IMR-90 (cell line): Measurements from ENCODE around the gene RBBP8NL.

Source experiments
- MAFK ChIP-seq: IDR thresholded peaks from 2 replicates; pipeline ENCODE4 v1.6.1; 2012; ENCODE audit warnings: low read depth, low read length, improper control_type of control experiment
- MAZ ChIP-seq: IDR thresholded peaks from 2 replicates; pipeline ENCODE4 v1.6.1; 2012; ENCODE audit warnings: low read depth, mild to moderate bottlenecking, low read length, improper control_type of control experiment, moderate library complexity, borderline replicate concordance
- POLR2A ChIP-seq: IDR thresholded peaks from 2 replicates; pipeline ENCODE4 v1.6.1; 2012; ENCODE audit warnings: mild to moderate bottlenecking, low read depth, low read length
- RAD21 ChIP-seq: IDR thresholded peaks from 2 replicates; pipeline ENCODE4 v1.6.1; 2012; ENCODE audit warnings: low read length, improper control_type of control experiment
- RFX5 ChIP-seq: IDR thresholded peaks from 2 replicates; pipeline ENCODE4 v1.8.0; 2012; ENCODE audit warnings: low read depth, mild to moderate bottlenecking, low read length, moderate library complexity
- TF ChIP-seq, protein P1 (sequence below): fragments of 150-350 bp; IDR thresholded peaks from 2 replicates; pipeline ENCODE4 v1.6.1; 2017; ENCODE audit warnings: mild to moderate bottlenecking, antibody characterized with exemption, low read length, low read depth
- TF ChIP-seq, protein P2 (sequence below): conservative IDR thresholded peaks from 2 replicates; pipeline ENCODE4 v1.5.1; 2012; ENCODE audit warnings: mild to moderate bottlenecking, low read depth, low read length, improper control_type of control experiment

DNA sequence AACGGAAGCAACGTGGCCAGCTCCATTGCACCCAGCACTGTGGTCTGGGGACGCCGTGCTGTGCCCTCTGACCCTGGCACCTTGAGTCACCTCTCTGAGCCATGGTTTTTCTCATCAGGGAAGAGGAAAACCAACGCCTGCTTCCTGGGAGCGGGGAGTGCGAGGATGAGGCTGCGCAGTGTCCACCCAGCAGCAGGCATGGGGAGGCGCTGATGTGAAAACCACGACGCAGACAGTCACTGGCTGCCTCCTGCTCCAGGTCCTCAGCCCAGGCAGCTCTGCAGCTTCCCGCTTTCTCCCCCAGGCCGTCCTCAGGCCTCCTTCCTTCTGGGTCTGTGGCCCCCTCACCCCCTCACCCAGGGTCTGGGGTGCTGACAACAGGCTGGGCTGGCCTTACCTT is 34.5 kb upstream of the RBBP8NL start:
- TF ChIP-seq RFX5 (no peak), MAFK (no peak), POLR2A (no peak), RAD21 (no peak), MAZ (no peak)
- TF ChIP-seq, protein P1, sequence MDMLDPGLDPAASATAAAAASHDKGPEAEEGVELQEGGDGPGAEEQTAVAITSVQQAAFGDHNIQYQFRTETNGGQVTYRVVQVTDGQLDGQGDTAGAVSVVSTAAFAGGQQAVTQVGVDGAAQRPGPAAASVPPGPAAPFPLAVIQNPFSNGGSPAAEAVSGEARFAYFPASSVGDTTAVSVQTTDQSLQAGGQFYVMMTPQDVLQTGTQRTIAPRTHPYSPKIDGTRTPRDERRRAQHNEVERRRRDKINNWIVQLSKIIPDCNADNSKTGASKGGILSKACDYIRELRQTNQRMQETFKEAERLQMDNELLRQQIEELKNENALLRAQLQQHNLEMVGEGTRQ: no peak
- TF ChIP-seq, protein P2, sequence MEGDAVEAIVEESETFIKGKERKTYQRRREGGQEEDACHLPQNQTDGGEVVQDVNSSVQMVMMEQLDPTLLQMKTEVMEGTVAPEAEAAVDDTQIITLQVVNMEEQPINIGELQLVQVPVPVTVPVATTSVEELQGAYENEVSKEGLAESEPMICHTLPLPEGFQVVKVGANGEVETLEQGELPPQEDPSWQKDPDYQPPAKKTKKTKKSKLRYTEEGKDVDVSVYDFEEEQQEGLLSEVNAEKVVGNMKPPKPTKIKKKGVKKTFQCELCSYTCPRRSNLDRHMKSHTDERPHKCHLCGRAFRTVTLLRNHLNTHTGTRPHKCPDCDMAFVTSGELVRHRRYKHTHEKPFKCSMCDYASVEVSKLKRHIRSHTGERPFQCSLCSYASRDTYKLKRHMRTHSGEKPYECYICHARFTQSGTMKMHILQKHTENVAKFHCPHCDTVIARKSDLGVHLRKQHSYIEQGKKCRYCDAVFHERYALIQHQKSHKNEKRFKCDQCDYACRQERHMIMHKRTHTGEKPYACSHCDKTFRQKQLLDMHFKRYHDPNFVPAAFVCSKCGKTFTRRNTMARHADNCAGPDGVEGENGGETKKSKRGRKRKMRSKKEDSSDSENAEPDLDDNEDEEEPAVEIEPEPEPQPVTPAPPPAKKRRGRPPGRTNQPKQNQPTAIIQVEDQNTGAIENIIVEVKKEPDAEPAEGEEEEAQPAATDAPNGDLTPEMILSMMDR: no peak
